ENCODE measurements around the gene DNAH11.

- TF ChIP-seq ZNF274 (IDR thresholded peaks at IDR 0.05; ENCODE audit: low read depth, low read length) (no peak), POLR2A (IDR thresholded peaks at IDR 0.05; ENCODE audit: borderline replicate concordance, extremely low read depth, insufficient read depth, insufficient read length) (no peak), TCF7L2 (IDR thresholded peaks at IDR 0.05; ENCODE audit: borderline replicate concordance, extremely low read depth, insufficient read depth, insufficient read length) (no peak), FOSL1 (IDR thresholded peaks at IDR 0.05; ENCODE audit: low read depth) (no peak), REST (IDR thresholded peaks at IDR 0.05; ENCODE audit: low read depth) (no peak), ELF1 (IDR thresholded peaks at IDR 0.05; ENCODE audit: borderline replicate concordance, low read depth) (no peak), EZH2 (IDR thresholded peaks at IDR 0.05) (no peak), EGR1 (IDR thresholded peaks at IDR 0.05; ENCODE audit: low read depth) (no peak), CEBPB (IDR thresholded peaks at IDR 0.05; ENCODE audit: low read depth) (no peak), SP1 (IDR thresholded peaks at IDR 0.05; ENCODE audit: low read depth) (no peak), SIN3A (IDR thresholded peaks at IDR 0.05; ENCODE audit: low read depth) (no peak)
- TF ChIP-seq, protein P1, sequence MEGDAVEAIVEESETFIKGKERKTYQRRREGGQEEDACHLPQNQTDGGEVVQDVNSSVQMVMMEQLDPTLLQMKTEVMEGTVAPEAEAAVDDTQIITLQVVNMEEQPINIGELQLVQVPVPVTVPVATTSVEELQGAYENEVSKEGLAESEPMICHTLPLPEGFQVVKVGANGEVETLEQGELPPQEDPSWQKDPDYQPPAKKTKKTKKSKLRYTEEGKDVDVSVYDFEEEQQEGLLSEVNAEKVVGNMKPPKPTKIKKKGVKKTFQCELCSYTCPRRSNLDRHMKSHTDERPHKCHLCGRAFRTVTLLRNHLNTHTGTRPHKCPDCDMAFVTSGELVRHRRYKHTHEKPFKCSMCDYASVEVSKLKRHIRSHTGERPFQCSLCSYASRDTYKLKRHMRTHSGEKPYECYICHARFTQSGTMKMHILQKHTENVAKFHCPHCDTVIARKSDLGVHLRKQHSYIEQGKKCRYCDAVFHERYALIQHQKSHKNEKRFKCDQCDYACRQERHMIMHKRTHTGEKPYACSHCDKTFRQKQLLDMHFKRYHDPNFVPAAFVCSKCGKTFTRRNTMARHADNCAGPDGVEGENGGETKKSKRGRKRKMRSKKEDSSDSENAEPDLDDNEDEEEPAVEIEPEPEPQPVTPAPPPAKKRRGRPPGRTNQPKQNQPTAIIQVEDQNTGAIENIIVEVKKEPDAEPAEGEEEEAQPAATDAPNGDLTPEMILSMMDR (IDR thresholded peaks at IDR 0.05 in 2 of 3, conservative IDR thresholded peaks at IDR 0.05 in 1 of 3; ENCODE audit: borderline replicate concordance in 1 of 3, insufficient read depth in 1 of 3, low read depth in 2 of 3, low read length in 2 of 3), result no peak
- TF ChIP-seq, protein P2, sequence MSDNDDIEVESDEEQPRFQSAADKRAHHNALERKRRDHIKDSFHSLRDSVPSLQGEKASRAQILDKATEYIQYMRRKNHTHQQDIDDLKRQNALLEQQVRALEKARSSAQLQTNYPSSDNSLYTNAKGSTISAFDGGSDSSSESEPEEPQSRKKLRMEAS (IDR thresholded peaks at IDR 0.05), result no peak
These were observed 323.9 kb downstream of the DNAH11 start for GRCh38 chr7:21866731-21867130.

Data from HCT116 (cell line).